HG03457 (cell line): ENCODE measurements around the gene STK38.
"Not testable (repeated sequence)": the region's sequence is repeated elsewhere in the genome, so short reads cannot be mapped to it uniquely, and the experiment has no call there.

Source experiments
- ATAC-seq: cut with Tn5 transposase; IDR thresholded peaks from one replicate; pipeline ENCODE4 v1.9.1; 2021; ENCODE audit warnings: moderate number of reproducible peaks; ENCODE audit not compliant: unreplicated experiment

Gene STK38

GRCh38 chr6:36491378-36491965, 55.8 kb downstream of the STK38 start:
- ATAC-seq: no peak

- no peak for ATAC-seq
Observed at GRCh38 chr6:36489426-36489825, 57.9 kb downstream of the STK38 start.

- ATAC-seq: no peak
Observed at GRCh38 chr6:36488221-36488620, 59.1 kb downstream of the STK38 start.

- no peak for ATAC-seq
Observed at GRCh38 chr6:36487698-36488097, 59.6 kb downstream of the STK38 start.

GRCh38 chr6:36484736-36485135, 62.5 kb downstream of the STK38 start:
- no peak for ATAC-seq

- ATAC-seq: not testable (repeated sequence)
Observed at GRCh38 chr6:36483326-36483725, 64.0 kb downstream of the STK38 start.

GRCh38 chr6:36479256-36479655, 68.0 kb downstream of the STK38 start:
- no peak for ATAC-seq

GRCh38 chr6:36478051-36478526, 69.2 kb downstream of the STK38 start:
- no peak for ATAC-seq

- no peak for ATAC-seq
Observed at GRCh38 chr6:36469946-36470345, 77.3 kb downstream of the STK38 start.

GRCh38 chr6:36469148-36469661, 78.1 kb downstream of the STK38 start:
- ATAC-seq: no peak

GRCh38 chr6:36467625-36468024, 79.7 kb downstream of the STK38 start:
- no peak for ATAC-seq

GRCh38 chr6:36464233-36464632, 83.0 kb downstream of the STK38 start:
- no peak for ATAC-seq

GRCh38 chr6:36463676-36464075, 83.6 kb downstream of the STK38 start:
- no peak for ATAC-seq

GRCh38 chr6:36461646-36462045, 85.6 kb downstream of the STK38 start:
- ATAC-seq: no peak

- no peak for ATAC-seq
Observed at GRCh38 chr6:36460916-36461315, 86.4 kb downstream of the STK38 start.

GRCh38 chr6:36459501-36459900, 87.8 kb downstream of the STK38 start:
- ATAC-seq: no peak

- no peak for ATAC-seq
Observed at GRCh38 chr6:36455486-36456027, 91.7 kb downstream of the STK38 start.

GRCh38 chr6:36452897-36453296, 94.4 kb downstream of the STK38 start:
- ATAC-seq: not testable (repeated sequence)

- ATAC-seq: not testable (repeated sequence)
Observed at GRCh38 chr6:36449173-36449572, 98.1 kb downstream of the STK38 start.

GRCh38 chr6:36445621-36446020, 101.7 kb downstream of the STK38 start:
- ATAC-seq: no peak

GRCh38 chr6:36444470-36444869, 102.8 kb downstream of the STK38 start:
- no peak for ATAC-seq
